GM04503 (cell line): Measurements from ENCODE around the gene BLTP2.
A peak's percentile ranks its signal among the peaks of the same experiment; 100 is the strongest.
"Not testable (repeated sequence)": the region's sequence is repeated elsewhere in the genome, so short reads cannot be mapped to it uniquely, and the experiment has no call there.

Experiments used
- DNase-seq: peaks from one replicate; pipeline ENCODE4 v3.0.0-alpha.2; 2012; ENCODE audit warnings: low read depth

BLTP2 gene

GRCh38 chr17:28644787-28645575, at the start of gene BLTP2:
Gene BLTP2 (minus strand): TSS chr17:28645158. CDS start chr17:28645056, 102 bp downstream.
- peak; percentile 63 for DNase-seq

- DNase-seq: no peak
Observed at GRCh38 chr17:28693869-28694268, 48.9 kb upstream of the BLTP2 start.

DNA sequence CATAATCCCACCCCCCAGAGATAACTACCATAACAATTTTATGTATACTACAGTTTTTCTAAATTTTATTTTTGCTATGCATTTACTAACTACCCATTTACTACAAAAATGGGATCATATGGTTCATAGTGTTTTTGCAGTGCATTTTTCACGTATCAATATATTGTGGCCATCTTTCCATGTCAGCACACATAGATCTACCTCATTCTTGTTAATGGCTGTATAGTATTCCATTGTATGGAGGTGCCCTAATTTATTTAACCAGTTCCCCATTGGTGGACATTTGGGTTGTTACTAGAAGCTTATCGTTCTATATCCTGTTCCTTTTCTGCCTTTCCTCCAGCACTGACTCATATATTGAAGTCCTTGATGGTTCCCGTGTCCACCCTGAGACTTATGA, 44.1 kb upstream of the BLTP2 start:
- DNase-seq: no peak

DNA sequence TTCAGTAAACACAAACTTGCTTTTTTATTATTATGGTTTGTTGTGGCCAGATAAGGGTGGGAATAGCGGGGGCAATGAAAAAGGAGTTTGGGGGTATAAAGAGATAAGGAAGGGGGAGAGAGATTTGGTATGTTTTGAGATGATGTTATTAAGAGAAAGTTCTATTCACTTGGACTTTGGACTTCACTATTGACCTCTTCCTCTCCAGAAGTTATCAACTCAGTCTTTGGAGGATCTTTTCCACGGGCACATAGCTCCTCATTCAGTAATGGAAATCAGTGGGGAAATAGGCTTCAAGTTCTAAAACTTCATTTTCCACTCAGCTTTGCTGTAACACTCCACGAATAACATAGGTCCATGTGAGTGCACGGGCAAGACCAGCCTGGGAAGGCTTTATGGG, 43.5 kb upstream of the BLTP2 start:
- DNase-seq: no peak

- DNase-seq: no peak
Observed at GRCh38 chr17:28686296-28686695, 41.3 kb upstream of the BLTP2 start.

- DNase-seq: no peak
Observed at GRCh38 chr17:28685366-28685765, 40.4 kb upstream of the BLTP2 start.

DNA sequence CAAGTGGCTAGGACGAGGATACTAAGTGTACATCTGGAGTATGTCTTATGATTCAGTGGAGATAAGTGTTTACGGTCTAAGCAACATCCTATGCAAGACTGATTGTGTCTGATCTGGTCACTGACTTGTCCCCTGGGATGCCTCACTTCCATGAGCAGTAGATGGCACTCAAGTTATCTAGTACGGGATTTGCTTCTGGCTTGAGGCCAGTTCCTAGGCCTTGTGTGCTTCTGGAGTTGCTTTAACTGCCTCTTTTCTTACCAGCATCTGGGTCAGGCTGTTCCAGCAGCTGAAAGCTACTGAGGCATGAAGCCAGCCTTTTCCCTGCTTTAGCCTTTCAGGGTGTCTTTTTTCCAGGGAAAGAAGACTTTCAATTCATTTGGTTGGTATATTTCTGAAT, 40.0 kb upstream of the BLTP2 start:
- DNase-seq: no peak

DNA sequence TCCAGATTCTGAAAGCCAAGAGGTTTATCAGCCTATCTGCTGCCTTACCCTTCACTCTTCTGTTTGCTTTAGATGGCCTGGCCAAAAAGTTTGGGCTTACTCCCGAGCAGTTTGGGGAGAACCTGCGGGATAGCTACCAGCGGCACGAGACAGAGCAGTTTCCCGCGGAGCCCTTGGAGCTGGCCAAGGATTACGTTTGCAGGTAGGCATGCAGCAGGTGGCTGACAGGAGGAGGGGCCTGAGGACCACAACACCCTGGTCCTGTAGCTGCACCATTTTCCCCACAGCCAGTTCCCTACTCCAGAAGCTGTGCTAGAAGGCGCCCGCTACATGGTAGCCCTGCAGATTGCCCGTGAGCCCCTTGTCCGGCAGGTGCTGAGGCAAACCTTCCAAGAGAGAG, 37.7 kb upstream of the BLTP2 start:
- DNase-seq: no peak

DNA sequence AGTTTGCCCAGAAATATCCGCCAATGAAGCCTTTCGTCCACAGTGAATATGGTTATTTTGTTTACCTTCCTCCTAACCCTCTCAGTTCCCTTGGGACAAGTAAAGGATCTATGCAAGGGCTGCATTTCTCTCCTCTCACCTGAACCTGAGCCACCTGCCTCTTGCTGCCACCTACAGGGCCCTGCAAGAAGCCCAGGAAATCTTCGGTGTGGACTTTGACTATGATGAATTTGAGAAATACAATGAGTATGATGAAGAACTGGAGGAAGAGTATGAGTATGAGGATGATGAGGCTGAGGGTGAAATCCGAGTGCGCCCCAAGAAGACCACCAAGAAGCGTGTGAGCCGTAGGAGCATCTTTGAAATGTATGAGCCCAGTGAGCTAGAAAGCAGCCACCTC, 31.0 kb upstream of the BLTP2 start:
- DNase-seq: no peak

GRCh38 chr17:28675490-28675889, 30.5 kb upstream of the BLTP2 start:
- DNase-seq: no peak

- no peak for DNase-seq
Observed at GRCh38 chr17:28669918-28670317, 25.0 kb upstream of the BLTP2 start.

DNA sequence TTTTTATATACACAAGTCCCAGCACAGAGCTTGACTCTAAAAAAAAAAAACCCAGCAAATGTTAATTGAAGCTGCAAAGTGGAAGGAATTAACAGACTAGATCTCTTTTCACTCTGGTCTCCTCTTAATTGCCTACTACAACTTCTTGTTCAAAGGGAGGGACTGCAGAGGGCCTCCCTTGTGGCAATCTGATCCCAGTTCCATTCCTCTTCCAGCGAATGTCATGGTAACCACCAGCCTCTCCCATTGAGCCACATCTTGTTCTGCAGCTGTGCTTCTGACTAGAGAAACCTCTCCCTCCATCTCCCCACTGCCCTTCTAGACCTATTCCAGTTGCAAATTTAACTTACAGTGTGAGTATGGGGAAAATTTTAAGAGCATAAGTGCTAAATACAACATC, 22.9 kb upstream of the BLTP2 start:
- no peak for DNase-seq

DNA sequence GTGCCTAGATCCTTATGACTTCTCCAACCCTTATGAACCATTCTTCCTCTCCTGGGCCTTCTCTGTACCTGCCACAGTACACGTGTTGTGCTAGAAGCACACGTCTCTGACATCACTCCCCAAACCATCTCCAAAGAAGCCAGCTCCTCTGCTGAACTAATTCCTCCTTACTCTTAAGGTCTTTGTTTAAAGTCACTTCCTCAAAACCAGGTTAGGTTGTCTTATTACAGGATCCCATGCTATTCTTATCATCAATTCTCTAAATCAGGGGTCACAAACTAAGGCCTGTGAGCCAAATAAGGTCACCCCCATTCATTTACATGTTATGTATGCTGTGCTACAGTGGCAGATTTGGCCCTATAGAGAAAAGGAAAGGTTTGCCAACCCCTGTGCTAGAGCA, 21.0 kb upstream of the BLTP2 start:
- no peak for DNase-seq

- DNase-seq: no peak
Observed at GRCh38 chr17:28663723-28664122, 18.8 kb upstream of the BLTP2 start.

DNA sequence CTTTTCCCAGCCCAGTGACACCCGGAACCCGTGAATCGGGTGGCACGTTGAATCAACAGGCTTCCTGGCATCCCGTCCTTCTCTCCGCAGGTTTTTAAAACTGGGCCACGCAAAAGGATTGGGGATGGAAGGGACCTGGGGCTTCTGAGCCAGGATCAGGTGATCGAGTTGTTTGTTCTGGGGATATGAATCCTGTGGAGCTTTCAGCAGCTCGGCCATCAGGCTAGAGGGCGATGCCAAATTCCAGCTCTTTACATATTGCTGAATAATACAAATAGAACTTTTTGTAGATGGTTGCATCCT, 17.5 kb upstream of the BLTP2 start:
- DNase-seq: no peak

- DNase-seq: peak; percentile 57
Observed at GRCh38 chr17:28661635-28662526, 16.9 kb upstream of the BLTP2 start, which contains the start of the genes SDF2 and SUPT6H. Gene SDF2 (minus strand): TSS chr17:28661906. CDS start chr17:28661876, 30 bp downstream. Gene SUPT6H (plus strand): TSS chr17:28662205. CDS start chr17:28673402, 11,197 bp downstream.

- DNase-seq: not testable (repeated sequence)
Observed at GRCh38 chr17:28659497-28659881, 14.5 kb upstream of the BLTP2 start.

DNA sequence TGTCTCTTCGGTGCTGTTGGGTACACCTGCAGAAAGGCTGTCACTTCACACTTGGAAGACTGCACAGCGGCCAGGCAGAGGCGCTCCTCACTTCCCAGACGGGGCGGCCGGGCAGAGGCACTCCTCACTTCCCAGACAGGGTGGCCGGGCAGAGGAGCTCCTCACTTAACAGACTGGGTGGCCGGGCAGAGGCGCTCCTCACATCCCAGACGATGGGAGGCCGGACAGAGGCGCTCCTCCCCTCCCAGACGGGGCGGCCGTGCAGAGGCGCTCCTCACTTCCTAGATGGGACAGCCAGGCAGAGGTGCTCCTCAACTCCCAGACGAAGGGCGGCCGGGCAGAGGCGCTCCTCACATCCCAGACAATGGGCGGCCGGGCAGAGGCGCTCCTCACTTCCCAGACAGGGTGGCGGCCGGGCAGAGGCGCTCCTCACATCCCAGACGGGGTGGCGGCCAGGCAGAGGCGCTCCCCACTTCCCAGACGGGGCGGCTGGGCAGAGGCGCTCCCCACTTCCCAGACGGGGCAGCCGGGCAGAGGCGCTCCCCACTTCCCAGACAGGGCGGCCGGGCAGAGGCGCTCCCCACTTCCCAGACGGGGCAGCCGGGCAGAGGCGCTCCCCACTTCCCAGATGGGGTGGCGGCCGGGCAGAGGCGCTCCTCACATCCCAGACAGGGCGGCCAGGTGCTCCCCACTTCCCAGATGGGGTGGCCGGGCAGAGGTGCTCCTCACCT, 14.0 kb upstream of the BLTP2 start:
- not testable (repeated sequence) for DNase-seq

GRCh38 chr17:28658342-28658741, 13.4 kb upstream of the BLTP2 start:
- not testable (repeated sequence) for DNase-seq

- DNase-seq: no peak
Observed at GRCh38 chr17:28657756-28658155, 12.8 kb upstream of the BLTP2 start.

- no peak for DNase-seq
Observed at GRCh38 chr17:28655160-28655559, 10.2 kb upstream of the BLTP2 start.

- no peak for DNase-seq
Observed at GRCh38 chr17:28648698-28649097, 3.7 kb upstream of the BLTP2 start.
